GM19238 (cell line): Measurements from ENCODE around the gene TBC1D17.

Experiments
- DNase-seq: peaks from one replicate; pipeline ENCODE4 v3.0.0; 2011; ENCODE audit warnings: low spot score; ENCODE audit not compliant: insufficient read length

The TBC1D17 gene

GRCh38 chr19:49847731-49848696 is 29.5 kb upstream of the TBC1D17 start:
- no peak for DNase-seq

GRCh38 chr19:49848938-49849337 is 28.6 kb upstream of the TBC1D17 start:
- no peak for DNase-seq

- DNase-seq = no peak
Observed at GRCh38 chr19:49849433-49850220, 27.9 kb upstream of the TBC1D17 start.

- no peak for DNase-seq
Observed at GRCh38 chr19:49850221-49850486, 27.3 kb upstream of the TBC1D17 start.

GRCh38 chr19:49850487-49851342 is 26.8 kb upstream of the TBC1D17 start, which contains the start of gene PTOV1:
Gene PTOV1 (plus strand): TSS chr19:49851159.
- DNase-seq = peak; percentile 98

- DNase-seq = peak; percentile 57
Observed at GRCh38 chr19:49851456-49852259, 25.8 kb upstream of the TBC1D17 start.

GRCh38 chr19:49852631-49853126 is 24.8 kb upstream of the TBC1D17 start:
- DNase-seq = no peak

- no peak for DNase-seq
Observed at GRCh38 chr19:49853852-49854377, 23.6 kb upstream of the TBC1D17 start.

- no peak for DNase-seq
Observed at GRCh38 chr19:49854378-49855263, 22.9 kb upstream of the TBC1D17 start.

- DNase-seq = no peak
Observed at GRCh38 chr19:49855277-49855675, 22.2 kb upstream of the TBC1D17 start.

- DNase-seq = no peak
Observed at GRCh38 chr19:49855676-49856573, 21.6 kb upstream of the TBC1D17 start.

- DNase-seq = no peak
Observed at GRCh38 chr19:49856574-49857021, 20.9 kb upstream of the TBC1D17 start.

GRCh38 chr19:49857061-49857837 is 20.3 kb upstream of the TBC1D17 start:
- DNase-seq = no peak

GRCh38 chr19:49857838-49858087 is 19.7 kb upstream of the TBC1D17 start:
- DNase-seq = no peak

GRCh38 chr19:49858088-49858985 is 19.2 kb upstream of the TBC1D17 start:
- DNase-seq = no peak

- DNase-seq = no peak
Observed at GRCh38 chr19:49859682-49860335, 17.7 kb upstream of the TBC1D17 start.
